Fibroblast of peridontal ligament (primary cell): ENCODE data around the gene SLC25A18.
"Not testable (repeated sequence)": the region's sequence is repeated elsewhere in the genome, so short reads cannot be mapped to it uniquely, and the experiment has no call there.

Experiments used
- DNase-seq: peaks from one replicate; pipeline ENCODE4 v3.0.0-alpha.2; 2010; ENCODE audit errors: extremely low read depth

The SLC25A18 gene

GRCh38 chr22:17607891-17608521, 44.7 kb downstream of the SLC25A18 start:
- DNase-seq = no peak

- peak; percentile 85 for DNase-seq
These were observed 48.8 kb downstream of the SLC25A18 start for GRCh38 chr22:17612057-17612456.

GRCh38 chr22:17613280-17613679, 50.0 kb downstream of the SLC25A18 start:
- DNase-seq = no peak

GRCh38 chr22:17627961-17628405, 64.7 kb downstream of the SLC25A18 start:
- no peak for DNase-seq

GRCh38 chr22:17628406-17629172, 65.3 kb downstream of the SLC25A18 start, which contains the start of gene ATP6V1E1:
Gene ATP6V1E1 (minus strand): TSS chr22:17628749. CDS start chr22:17628635, 114 bp downstream.
- peak; percentile 97 for DNase-seq

- DNase-seq = no peak
These were observed 65.8 kb downstream of the SLC25A18 start for GRCh38 chr22:17629173-17629489.

GRCh38 chr22:17629641-17630040, 66.3 kb downstream of the SLC25A18 start:
- DNase-seq = no peak

- no peak for DNase-seq
These were observed 67.8 kb downstream of the SLC25A18 start for GRCh38 chr22:17631076-17631565.

GRCh38 chr22:17633217-17633997, 70.1 kb downstream of the SLC25A18 start:
- peak; percentile 63 for DNase-seq

- no peak for DNase-seq
These were observed 70.7 kb downstream of the SLC25A18 start for GRCh38 chr22:17633998-17634323.

GRCh38 chr22:17634696-17635095, 71.4 kb downstream of the SLC25A18 start:
- DNase-seq = no peak

- not testable (repeated sequence) for DNase-seq
These were observed 73.6 kb downstream of the SLC25A18 start for GRCh38 chr22:17636850-17637249.

GRCh38 chr22:17637490-17638181, 74.3 kb downstream of the SLC25A18 start:
- DNase-seq = no peak

- DNase-seq = no peak
These were observed 74.8 kb downstream of the SLC25A18 start for GRCh38 chr22:17638182-17638431.

GRCh38 chr22:17638432-17639246, 75.3 kb downstream of the SLC25A18 start, which contains the start of gene BCL2L13:
Gene BCL2L13 (plus strand): TSS chr22:17638757. CDS start chr22:17655712, 16,955 bp downstream.
- peak; percentile 85 for DNase-seq

GRCh38 chr22:17639247-17639741, 76.0 kb downstream of the SLC25A18 start:
- peak; percentile 73 for DNase-seq
